Measurements from ENCODE around the gene EPHB1.

- TF ChIP-seq CTCF (IDR thresholded peaks at IDR 0.05 in 4 of 5, conservative IDR thresholded peaks at IDR 0.05 in 1 of 5) (no peak), POLR2A (IDR thresholded peaks at IDR 0.05) (no peak)
Measured at GRCh38 chr3:135155791-135156190, 360.7 kb downstream of the EPHB1 start.
